Measurements from ENCODE around the gene THADA. TPM values are rescaled to one million over a fixed set of nuclear protein-coding genes. Genes with fewer than 3 reads are reported as not detected.
"Not testable (repeated sequence)": the region's sequence is repeated elsewhere in the genome, so short reads cannot be mapped to it uniquely, and the experiment has no call there.

Gene THADA
- total RNA-seq, 1 experiment from 2014 or later, result 29.4 TPM

DNA sequence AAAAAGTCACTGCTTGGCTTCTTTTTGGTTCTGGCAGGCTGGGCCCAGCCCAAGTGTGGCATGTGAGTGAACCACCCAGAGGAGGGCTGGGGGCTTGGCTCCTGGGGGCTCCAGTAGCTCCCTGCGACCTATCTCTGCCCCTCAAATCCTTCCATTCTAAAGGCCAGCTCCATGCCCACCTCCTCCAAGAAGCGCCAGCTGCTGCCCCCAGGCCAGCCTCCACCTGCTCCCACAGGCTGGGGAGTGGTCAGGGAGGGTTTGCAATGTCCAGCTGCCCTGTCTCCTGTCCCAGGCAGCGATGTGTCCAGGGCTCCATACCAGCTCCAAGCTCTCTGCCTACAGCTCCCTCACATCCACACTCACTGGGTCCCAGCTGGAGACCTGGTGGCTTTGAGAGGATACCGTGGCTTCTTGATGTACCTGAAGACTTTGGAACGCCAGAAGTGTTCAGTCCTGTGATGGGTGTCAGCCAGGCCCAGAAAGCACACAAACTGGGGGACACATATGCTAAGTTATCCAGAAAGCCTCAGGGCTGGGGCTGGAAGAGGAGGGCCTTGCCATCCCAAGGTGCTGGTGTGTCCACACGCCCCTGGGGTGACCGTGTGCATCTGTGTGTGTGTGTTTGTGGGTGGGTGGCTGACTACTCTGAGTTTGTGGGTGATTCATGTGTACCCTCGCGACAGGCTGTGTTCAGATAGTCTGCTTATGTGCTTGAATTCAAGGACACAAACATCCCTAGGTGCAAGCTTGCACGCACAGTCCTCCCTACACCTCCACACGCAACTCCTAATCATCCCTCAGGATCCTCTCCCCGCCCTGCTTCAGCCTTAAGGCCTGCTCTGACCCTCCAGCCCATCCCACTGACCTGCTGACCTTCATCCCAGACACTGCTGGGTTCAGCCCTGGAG, 402.8 kb downstream of the THADA start:
- DNase-seq, result no peak
- no peaks in the 10 kb centered on the region for H3K36me3 ChIP-seq (ENCODE audit: insufficient read depth, low read length)
- H3K4me1 ChIP-seq (ENCODE audit: low read length), result peaks cover 7% of the 10 kb centered on the region
- no peaks in the 10 kb centered on the region for H3K27me3 ChIP-seq (ENCODE audit: low read length)
- H2AFZ ChIP-seq (ENCODE audit: low read length), result no peak overlapping the region
- no peaks in the 10 kb centered on the region for H4K20me1 ChIP-seq (ENCODE audit: insufficient read depth, low read depth, low read length)
- H3K79me2 ChIP-seq (ENCODE audit: low read length), result no peaks in the 10 kb centered on the region
- no peak overlapping the region for H3K27ac ChIP-seq (ENCODE audit: low read length)
- H3K9ac ChIP-seq (ENCODE audit: low read length), result no peak overlapping the region
- no peaks in the 10 kb centered on the region for H3K9me3 ChIP-seq (ENCODE audit: low read length)
- H3K9me2 ChIP-seq (replicated peaks; ENCODE audit: insufficient read depth, low read length), result no peaks in the 10 kb centered on the region
- no peak overlapping the region for H3K4me2 ChIP-seq (ENCODE audit: low read depth, low read length, poor library complexity, severe bottlenecking)
- no peak overlapping the region for H3K4me3 ChIP-seq (ENCODE audit: low read length)

GRCh38 chr2:43191947-43192516, 403.8 kb downstream of the THADA start:
- peak; percentile 54 for DNase-seq
- H3K4me2 ChIP-seq (ENCODE audit: low read depth, low read length, poor library complexity, severe bottlenecking), result no peak overlapping the region
- peaks cover under 1% of the 10 kb centered on the region for H3K4me1 ChIP-seq (ENCODE audit: low read length)
- H3K9ac ChIP-seq (ENCODE audit: low read length), result no peak overlapping the region
- H3K27me3 ChIP-seq (ENCODE audit: low read length), result no peaks in the 10 kb centered on the region
- H3K9me2 ChIP-seq (replicated peaks; ENCODE audit: insufficient read depth, low read length), result no peaks in the 10 kb centered on the region
- no peak overlapping the region for H3K27ac ChIP-seq (ENCODE audit: low read length)
- no peak overlapping the region for H3K4me3 ChIP-seq (ENCODE audit: low read length)
- H4K20me1 ChIP-seq (ENCODE audit: insufficient read depth, low read depth, low read length), result no peaks in the 10 kb centered on the region
- H2AFZ ChIP-seq (ENCODE audit: low read length), result no peak overlapping the region
- H3K36me3 ChIP-seq (ENCODE audit: insufficient read depth, low read length), result no peaks in the 10 kb centered on the region
- no peaks in the 10 kb centered on the region for H3K9me3 ChIP-seq (ENCODE audit: low read length)
- no peaks in the 10 kb centered on the region for H3K79me2 ChIP-seq (ENCODE audit: low read length)

DNA sequence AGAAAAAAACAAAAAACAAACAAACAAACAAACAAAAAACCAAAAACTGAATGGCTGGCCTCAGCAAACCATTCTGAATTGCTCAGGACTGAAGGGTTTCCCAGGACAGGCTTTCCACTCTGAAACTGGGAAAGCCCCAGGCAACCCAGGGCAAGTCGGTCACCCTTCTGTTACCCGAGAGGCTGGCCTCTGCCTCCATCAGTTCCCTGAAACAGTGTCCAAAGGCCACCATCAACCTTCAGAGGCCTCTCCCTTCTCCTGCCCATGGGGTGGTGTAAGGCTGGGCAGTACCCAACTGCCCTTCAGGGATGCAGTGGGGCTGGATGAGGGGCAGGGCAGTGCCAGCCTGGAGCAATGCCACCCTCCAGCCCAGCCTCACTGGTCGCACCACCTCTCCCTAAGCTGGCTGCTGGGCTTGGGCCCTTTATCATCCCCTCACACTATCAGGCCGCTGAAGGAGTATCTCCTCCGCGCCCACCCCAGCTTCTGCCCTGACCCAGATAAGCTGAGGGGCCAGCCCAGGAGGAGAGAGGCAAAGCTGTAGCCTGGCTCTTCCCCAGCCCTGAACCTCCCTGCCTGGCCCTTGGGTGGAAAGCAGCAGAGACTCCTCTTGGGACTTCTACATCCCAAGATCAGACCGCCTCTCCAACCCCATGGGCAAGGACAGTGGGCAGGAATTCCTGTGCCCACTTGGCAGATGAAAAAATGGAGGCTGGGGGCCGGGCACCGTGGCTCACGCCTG, 405.4 kb downstream of the THADA start:
- H3K4me2 ChIP-seq (ENCODE audit: low read depth, low read length, poor library complexity, severe bottlenecking), result no peak overlapping the region
- no peaks in the 10 kb centered on the region for H3K9me3 ChIP-seq (ENCODE audit: low read length)
- H4K20me1 ChIP-seq (ENCODE audit: insufficient read depth, low read depth, low read length), result no peaks in the 10 kb centered on the region
- no peak for DNase-seq
- no peaks in the 10 kb centered on the region for H3K9me2 ChIP-seq (replicated peaks; ENCODE audit: insufficient read depth, low read length)
- H3K27me3 ChIP-seq (ENCODE audit: low read length), result no peaks in the 10 kb centered on the region
- no peak overlapping the region for H2AFZ ChIP-seq (ENCODE audit: low read length)
- no peaks in the 10 kb centered on the region for H3K36me3 ChIP-seq (ENCODE audit: insufficient read depth, low read length)
- H3K27ac ChIP-seq (ENCODE audit: low read length), result no peak overlapping the region
- no peaks in the 10 kb centered on the region for H3K4me1 ChIP-seq (ENCODE audit: low read length)
- no peak overlapping the region for H3K4me3 ChIP-seq (ENCODE audit: low read length)
- no peaks in the 10 kb centered on the region for H3K79me2 ChIP-seq (ENCODE audit: low read length)
- no peak overlapping the region for H3K9ac ChIP-seq (ENCODE audit: low read length)

DNA sequence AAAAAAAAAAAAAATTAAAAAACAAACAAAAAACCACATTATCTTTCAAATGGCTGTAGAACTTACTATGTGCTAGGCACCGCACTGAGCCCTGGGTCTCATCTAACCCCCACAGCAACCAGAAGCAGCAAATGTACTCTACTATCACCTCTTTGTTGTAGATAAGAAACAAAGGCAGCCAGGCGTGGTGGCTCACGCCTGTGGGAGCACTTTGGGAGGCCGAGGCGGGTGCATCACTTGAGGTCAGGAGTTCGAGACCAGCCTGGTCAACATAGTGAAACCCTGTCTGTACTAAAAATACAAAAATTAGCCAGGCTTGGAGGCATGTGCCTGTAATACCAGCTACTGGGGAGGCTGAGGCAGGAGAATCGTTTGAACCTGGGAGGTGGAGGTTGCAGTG, 406.0 kb downstream of the THADA start:
- H3K9me2 ChIP-seq (replicated peaks; ENCODE audit: insufficient read depth, low read length); H3K4me2 ChIP-seq (ENCODE audit: low read depth, low read length, poor library complexity, severe bottlenecking); H3K9ac ChIP-seq (ENCODE audit: low read length); H3K9me3 ChIP-seq (ENCODE audit: low read length); H4K20me1 ChIP-seq (ENCODE audit: insufficient read depth, low read depth, low read length); H3K27ac ChIP-seq (ENCODE audit: low read length); DNase-seq; H2AFZ ChIP-seq (ENCODE audit: low read length); H3K27me3 ChIP-seq (ENCODE audit: low read length); H3K4me3 ChIP-seq (ENCODE audit: low read length); H3K4me1 ChIP-seq (ENCODE audit: low read length); H3K36me3 ChIP-seq (ENCODE audit: insufficient read depth, low read length); H3K79me2 ChIP-seq (ENCODE audit: low read length): not testable (repeated sequence)

- no peaks in the 10 kb centered on the region for H3K27me3 ChIP-seq (ENCODE audit: low read length)
- no peaks in the 10 kb centered on the region for H3K9me2 ChIP-seq (replicated peaks; ENCODE audit: insufficient read depth, low read length)
- H3K4me2 ChIP-seq (ENCODE audit: low read depth, low read length, poor library complexity, severe bottlenecking), result no peak overlapping the region
- no peak overlapping the region for H3K9ac ChIP-seq (ENCODE audit: low read length)
- no peaks in the 10 kb centered on the region for H3K36me3 ChIP-seq (ENCODE audit: insufficient read depth, low read length)
- no peaks in the 10 kb centered on the region for H3K4me1 ChIP-seq (ENCODE audit: low read length)
- no peaks in the 10 kb centered on the region for H3K9me3 ChIP-seq (ENCODE audit: low read length)
- no peak overlapping the region for H3K27ac ChIP-seq (ENCODE audit: low read length)
- no peaks in the 10 kb centered on the region for H4K20me1 ChIP-seq (ENCODE audit: insufficient read depth, low read depth, low read length)
- H3K4me3 ChIP-seq (ENCODE audit: low read length), result no peak overlapping the region
- no peak for DNase-seq
- no peak overlapping the region for H2AFZ ChIP-seq (ENCODE audit: low read length)
- no peaks in the 10 kb centered on the region for H3K79me2 ChIP-seq (ENCODE audit: low read length)
Measured at GRCh38 chr2:43188561-43189386, 407.1 kb downstream of the THADA start.

- Histone ChIP-seq H3K27me3 (ENCODE audit: low read length) (no peaks in the 10 kb centered on the region), H3K9ac (ENCODE audit: low read length) (no peak overlapping the region), H4K20me1 (ENCODE audit: insufficient read depth, low read depth, low read length) (no peaks in the 10 kb centered on the region), H3K9me2 (replicated peaks; ENCODE audit: insufficient read depth, low read length) (no peaks in the 10 kb centered on the region), H3K36me3 (ENCODE audit: insufficient read depth, low read length) (no peaks in the 10 kb centered on the region), H2AFZ (ENCODE audit: low read length) (no peak overlapping the region), H3K79me2 (ENCODE audit: low read length) (no peaks in the 10 kb centered on the region), H3K4me3 (ENCODE audit: low read length) (no peak overlapping the region), H3K4me1 (ENCODE audit: low read length) (no peaks in the 10 kb centered on the region), H3K27ac (ENCODE audit: low read length) (no peak overlapping the region), H3K4me2 (ENCODE audit: low read depth, low read length, poor library complexity, severe bottlenecking) (no peak overlapping the region), H3K9me3 (ENCODE audit: low read length) (no peaks in the 10 kb centered on the region)
- no peak for DNase-seq
Measured at GRCh38 chr2:43186679-43187374, 409.0 kb downstream of the THADA start.

- Histone ChIP-seq H2AFZ (ENCODE audit: low read length) (no peak overlapping the region), H3K79me2 (ENCODE audit: low read length) (no peaks in the 10 kb centered on the region), H4K20me1 (ENCODE audit: insufficient read depth, low read depth, low read length) (no peaks in the 10 kb centered on the region), H3K4me2 (ENCODE audit: low read depth, low read length, poor library complexity, severe bottlenecking) (no peak overlapping the region), H3K9ac (ENCODE audit: low read length) (no peak overlapping the region), H3K9me2 (replicated peaks; ENCODE audit: insufficient read depth, low read length) (no peaks in the 10 kb centered on the region), H3K4me3 (ENCODE audit: low read length) (no peak overlapping the region), H3K9me3 (ENCODE audit: low read length) (no peaks in the 10 kb centered on the region), H3K27me3 (ENCODE audit: low read length) (no peaks in the 10 kb centered on the region), H3K36me3 (ENCODE audit: insufficient read depth, low read length) (no peaks in the 10 kb centered on the region), H3K27ac (ENCODE audit: low read length) (no peak overlapping the region), H3K4me1 (ENCODE audit: low read length) (no peaks in the 10 kb centered on the region)
- no peak for DNase-seq
Measured at GRCh38 chr2:43186321-43186678, 409.5 kb downstream of the THADA start.

Data from Karpas-422 (cell line).